Iris pigment epithelial cell (primary cell): ENCODE results near the gene CD28.
"Not testable (repeated sequence)": the region's sequence is repeated elsewhere in the genome, so short reads cannot be mapped to it uniquely, and the experiment has no call there.

Experiments used
- DNase-seq: peaks from one replicate; pipeline ENCODE4 v3.0.0-alpha.2; 2011; ENCODE audit warnings: low read depth

The CD28 gene

GRCh38 chr2:203748331-203749126, 42.1 kb downstream of the CD28 start:
- DNase-seq: no peak

- DNase-seq: no peak
Observed at GRCh38 chr2:203750346-203751068, 44.1 kb downstream of the CD28 start.

- no peak for DNase-seq
Observed at GRCh38 chr2:203751685-203752271, 45.3 kb downstream of the CD28 start.

GRCh38 chr2:203756161-203756560, 49.7 kb downstream of the CD28 start:
- no peak for DNase-seq

GRCh38 chr2:203758841-203759689, 52.6 kb downstream of the CD28 start:
- peak; percentile 87 for DNase-seq

GRCh38 chr2:203759690-203760365, 53.4 kb downstream of the CD28 start:
- DNase-seq: peak; percentile 74

- DNase-seq: no peak
Observed at GRCh38 chr2:203761121-203761520, 54.7 kb downstream of the CD28 start.

- DNase-seq: no peak
Observed at GRCh38 chr2:203763241-203763937, 57.0 kb downstream of the CD28 start.

GRCh38 chr2:203763938-203764664, 57.7 kb downstream of the CD28 start:
- no peak for DNase-seq

GRCh38 chr2:203772456-203773165, 66.2 kb downstream of the CD28 start:
- no peak for DNase-seq

GRCh38 chr2:203774760-203775159, 68.3 kb downstream of the CD28 start:
- no peak for DNase-seq

GRCh38 chr2:203775684-203776083, 69.2 kb downstream of the CD28 start:
- DNase-seq: no peak

GRCh38 chr2:203777030-203777429, 70.6 kb downstream of the CD28 start:
- DNase-seq: no peak

- DNase-seq: not testable (repeated sequence)
Observed at GRCh38 chr2:203779477-203780073, 73.1 kb downstream of the CD28 start.

- DNase-seq: no peak
Observed at GRCh38 chr2:203780231-203780630, 73.8 kb downstream of the CD28 start.

GRCh38 chr2:203781151-203781550, 74.7 kb downstream of the CD28 start:
- DNase-seq: no peak

- peak; percentile 98 for DNase-seq
Observed at GRCh38 chr2:203782262-203782976, 76.0 kb downstream of the CD28 start.

- DNase-seq: peak; percentile 94
Observed at GRCh38 chr2:203783496-203784203, 77.2 kb downstream of the CD28 start.
